K562 (cell line): ENCODE results near the gene SLC22A23.

Experiments
- CREBBP ChIP-seq: IDR thresholded peaks from one replicate; pipeline ENCODE4 v1.6.1; 2012; ENCODE audit warnings: low read depth, mild to moderate bottlenecking, control low read depth, inconsistent platforms, low read length
- HMGN3 ChIP-seq: IDR thresholded peaks from 2 replicates; pipeline ENCODE4 v1.6.1; 2011; ENCODE audit warnings: borderline replicate concordance, low read depth, mild to moderate bottlenecking, mixed read lengths, low read length; ENCODE audit not compliant: insufficient read length; ENCODE audit errors: extremely low read depth
- SAFB2 ChIP-seq: fragments of 200-400 bp; formaldehyde crosslinking; IDR thresholded peaks from 2 replicates; pipeline ENCODE4 v1.6.1; 2018; ENCODE audit warnings: borderline replicate concordance, low read length, low read depth, moderate library complexity; ENCODE audit not compliant: severe bottlenecking
- TF ChIP-seq, protein P1 (sequence below): sonication (generic); formaldehyde crosslinking; IDR thresholded peaks from 2 replicates; pipeline ENCODE4 v1.8.0; 2022; ENCODE audit warnings: mild to moderate bottlenecking, missing genetic modification reagents

DNA sequence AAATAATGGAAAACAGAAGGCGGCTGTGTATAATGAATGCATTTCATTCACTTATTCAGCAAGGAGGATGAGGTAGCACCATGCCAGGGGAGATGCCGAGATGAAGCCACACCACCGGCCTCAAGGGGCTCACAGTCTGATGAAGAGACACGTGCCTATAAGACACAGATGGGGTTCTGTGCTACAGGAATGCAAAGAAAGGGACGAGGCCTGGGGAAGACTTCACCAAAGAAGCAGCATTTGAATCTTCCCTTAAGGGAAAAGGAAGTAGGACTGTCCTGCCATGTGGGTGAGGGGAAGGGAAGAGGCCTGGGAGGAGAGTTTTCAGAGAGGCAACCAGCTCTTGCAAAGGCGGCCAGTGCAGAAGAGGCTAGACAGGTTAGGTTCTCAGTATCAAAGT is 99.2 kb downstream of the SLC22A23 start:
- TF ChIP-seq SAFB2 (no peak), HMGN3 (no peak), CREBBP (no peak)
- TF ChIP-seq, protein P1, sequence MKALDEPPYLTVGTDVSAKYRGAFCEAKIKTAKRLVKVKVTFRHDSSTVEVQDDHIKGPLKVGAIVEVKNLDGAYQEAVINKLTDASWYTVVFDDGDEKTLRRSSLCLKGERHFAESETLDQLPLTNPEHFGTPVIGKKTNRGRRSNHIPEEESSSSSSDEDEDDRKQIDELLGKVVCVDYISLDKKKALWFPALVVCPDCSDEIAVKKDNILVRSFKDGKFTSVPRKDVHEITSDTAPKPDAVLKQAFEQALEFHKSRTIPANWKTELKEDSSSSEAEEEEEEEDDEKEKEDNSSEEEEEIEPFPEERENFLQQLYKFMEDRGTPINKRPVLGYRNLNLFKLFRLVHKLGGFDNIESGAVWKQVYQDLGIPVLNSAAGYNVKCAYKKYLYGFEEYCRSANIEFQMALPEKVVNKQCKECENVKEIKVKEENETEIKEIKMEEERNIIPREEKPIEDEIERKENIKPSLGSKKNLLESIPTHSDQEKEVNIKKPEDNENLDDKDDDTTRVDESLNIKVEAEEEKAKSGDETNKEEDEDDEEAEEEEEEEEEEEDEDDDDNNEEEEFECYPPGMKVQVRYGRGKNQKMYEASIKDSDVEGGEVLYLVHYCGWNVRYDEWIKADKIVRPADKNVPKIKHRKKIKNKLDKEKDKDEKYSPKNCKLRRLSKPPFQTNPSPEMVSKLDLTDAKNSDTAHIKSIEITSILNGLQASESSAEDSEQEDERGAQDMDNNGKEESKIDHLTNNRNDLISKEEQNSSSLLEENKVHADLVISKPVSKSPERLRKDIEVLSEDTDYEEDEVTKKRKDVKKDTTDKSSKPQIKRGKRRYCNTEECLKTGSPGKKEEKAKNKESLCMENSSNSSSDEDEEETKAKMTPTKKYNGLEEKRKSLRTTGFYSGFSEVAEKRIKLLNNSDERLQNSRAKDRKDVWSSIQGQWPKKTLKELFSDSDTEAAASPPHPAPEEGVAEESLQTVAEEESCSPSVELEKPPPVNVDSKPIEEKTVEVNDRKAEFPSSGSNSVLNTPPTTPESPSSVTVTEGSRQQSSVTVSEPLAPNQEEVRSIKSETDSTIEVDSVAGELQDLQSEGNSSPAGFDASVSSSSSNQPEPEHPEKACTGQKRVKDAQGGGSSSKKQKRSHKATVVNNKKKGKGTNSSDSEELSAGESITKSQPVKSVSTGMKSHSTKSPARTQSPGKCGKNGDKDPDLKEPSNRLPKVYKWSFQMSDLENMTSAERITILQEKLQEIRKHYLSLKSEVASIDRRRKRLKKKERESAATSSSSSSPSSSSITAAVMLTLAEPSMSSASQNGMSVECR (CRISPR knock-in tag), result no peak
